Activated gamma-delta T cell (primary cell): Measurements from ENCODE around the gene BSCL2.
"Not testable (repeated sequence)": the region's sequence is repeated elsewhere in the genome, so short reads cannot be mapped to it uniquely, and the experiment has no call there.

ENCODE experiments used
- DNase-seq: peaks from one replicate; lab custom pipeline; 2025; lab: John Stamatoyannopoulos, UW

Gene BSCL2

DNA sequence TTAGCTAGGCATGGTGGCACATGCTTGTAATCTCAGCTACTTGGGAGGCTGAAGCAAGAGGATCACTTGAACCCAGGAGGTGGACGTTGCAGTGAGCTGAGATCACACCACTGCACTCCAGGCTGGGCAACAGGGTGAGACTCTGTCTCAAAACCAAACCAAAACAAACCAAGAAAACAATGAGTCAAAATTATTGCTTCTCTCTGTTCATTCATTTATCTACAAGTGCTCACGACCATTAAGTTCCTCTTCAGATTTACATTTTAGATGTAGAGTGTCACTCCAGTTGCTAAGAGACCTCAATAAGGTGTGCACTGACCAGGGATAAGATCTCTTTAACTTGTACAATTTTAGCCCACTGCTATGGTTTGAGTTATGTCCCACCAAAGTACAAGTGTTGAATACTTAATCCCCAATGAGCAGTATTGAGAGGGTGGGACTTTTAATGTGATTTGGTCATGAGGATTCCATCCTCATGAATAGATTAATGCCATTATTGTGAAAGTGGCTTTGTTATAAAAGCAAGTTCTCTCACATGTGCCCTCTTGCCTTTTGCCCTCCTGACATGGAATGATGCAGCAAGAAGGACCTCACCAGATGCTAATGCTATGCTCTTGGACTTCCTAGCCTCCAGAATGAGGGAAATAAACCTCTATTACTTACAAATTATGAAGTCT, 12.2 kb upstream of the BSCL2 start:
- DNase-seq = no peak

DNA sequence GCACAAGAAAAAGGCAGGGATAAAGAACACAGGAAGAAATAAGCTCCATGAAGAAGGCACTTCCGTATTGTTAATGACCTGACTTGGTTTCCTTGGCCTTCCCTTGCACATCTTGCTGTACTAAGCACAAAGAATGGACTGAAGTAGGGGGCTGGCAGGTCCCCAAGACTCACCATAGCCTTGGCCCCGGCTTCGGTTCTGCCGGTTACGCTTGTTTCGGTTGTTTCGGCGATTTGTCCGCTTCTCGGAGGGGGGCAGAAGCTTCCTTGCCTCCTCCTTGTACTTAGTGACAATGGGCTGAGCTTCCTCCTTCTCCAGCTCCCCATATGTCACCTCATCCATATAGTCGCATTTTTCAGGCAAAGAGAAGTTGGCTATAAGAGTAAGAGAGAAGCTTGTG, 9.6 kb upstream of the BSCL2 start:
- no peak for DNase-seq

DNA sequence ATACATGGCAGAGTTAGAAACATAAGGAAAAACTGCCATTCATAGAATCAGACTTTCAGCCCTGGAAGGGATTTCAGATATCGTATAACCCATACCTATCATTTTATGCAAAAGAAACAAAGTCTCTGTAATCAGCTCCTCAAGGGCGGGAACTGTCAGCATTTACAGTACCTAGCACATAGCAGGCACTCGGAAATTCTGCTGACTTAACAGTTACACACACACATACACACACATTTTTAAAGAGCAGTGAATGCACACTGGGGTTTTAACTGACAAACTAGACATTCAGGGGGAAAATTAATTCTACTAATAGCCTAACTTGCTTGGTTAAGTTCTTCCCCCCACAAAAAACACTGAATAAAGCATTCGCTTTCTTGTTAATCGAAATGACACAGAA, 9.0 kb upstream of the BSCL2 start:
- DNase-seq = no peak

DNA sequence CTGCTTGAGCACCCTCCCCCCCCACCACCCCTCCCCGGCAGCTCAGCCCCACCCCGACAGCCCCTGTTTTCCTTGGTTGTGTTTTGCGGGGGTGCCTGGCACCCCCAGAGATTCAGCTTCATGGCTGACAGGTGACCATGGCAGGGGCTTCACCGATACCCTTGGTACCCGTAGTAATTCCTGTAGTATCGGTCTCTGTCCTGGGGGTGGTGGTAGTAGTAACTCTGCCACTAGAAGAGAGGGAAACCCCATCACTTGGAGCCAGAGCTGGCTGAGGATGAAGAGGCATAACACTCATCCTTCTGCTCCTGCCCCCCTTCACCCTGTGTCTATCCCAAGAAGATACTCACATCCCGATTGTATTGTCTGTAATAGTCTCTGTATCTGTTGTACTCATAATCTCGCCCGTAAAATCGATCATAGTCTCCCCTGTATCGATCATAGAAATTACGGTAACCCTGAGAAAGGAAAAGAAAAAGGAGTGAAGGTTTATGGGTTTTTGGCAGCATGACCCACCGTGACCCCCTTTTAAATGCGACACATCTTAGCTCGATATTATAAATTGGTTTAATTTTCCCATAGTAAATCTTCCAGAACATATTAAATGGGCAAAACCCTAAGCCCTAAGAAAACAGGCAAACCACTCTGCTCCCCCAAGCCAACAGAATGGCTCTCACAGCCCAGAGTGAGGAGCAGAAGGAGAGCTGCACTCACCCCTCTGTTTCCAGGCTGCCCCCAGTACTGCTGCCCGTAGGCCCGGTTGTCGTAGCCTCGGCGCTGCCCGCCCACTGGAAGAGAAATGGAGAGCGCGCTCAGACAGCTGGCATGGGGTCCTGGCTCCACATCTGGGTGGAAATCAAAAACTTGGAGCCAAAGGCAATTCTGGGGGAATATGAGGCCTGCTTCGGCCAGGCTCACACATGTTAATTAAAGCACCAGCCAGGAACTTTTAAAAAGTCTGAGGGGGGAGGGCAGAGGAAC, 8.2 kb upstream of the BSCL2 start:
- no peak for DNase-seq

DNA sequence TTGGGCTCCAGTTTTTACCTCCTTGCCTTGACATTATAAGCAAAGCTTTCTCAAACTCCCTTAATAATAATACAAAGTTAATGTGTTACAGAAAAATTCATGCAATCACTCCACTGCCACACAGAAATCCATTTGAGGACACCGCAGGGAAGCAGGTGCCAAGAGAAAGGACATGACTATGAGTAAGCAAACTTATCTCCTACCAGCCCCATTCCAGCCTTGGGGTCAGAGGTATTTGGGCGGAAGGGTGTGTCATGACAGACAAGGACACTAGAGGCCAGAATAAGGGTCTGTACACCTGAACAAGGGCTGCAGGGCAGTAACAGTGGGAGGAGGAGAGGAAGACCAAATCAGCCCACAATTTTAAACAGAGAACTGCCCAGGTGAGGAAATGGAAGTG, 6.1 kb upstream of the BSCL2 start:
- no peak for DNase-seq

DNA sequence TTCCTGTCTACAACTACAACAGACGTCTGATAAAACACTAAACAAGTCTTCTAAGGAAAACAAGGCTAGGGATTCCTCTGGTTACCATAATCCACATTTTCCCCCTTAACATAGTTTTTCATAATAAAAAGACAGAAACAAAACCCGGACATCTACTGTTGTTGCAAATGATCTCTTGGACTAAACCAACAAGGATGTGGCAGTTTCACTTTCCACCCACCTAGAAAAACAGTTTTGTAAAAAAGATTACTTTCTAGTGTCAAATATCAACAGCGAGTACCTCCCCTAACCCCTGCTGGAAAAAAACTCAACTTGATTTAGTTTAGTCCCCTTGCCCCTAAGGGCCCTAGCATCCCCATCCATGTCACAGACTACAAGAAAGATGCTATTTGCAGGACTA, 5.6 kb upstream of the BSCL2 start:
- no peak for DNase-seq

DNA sequence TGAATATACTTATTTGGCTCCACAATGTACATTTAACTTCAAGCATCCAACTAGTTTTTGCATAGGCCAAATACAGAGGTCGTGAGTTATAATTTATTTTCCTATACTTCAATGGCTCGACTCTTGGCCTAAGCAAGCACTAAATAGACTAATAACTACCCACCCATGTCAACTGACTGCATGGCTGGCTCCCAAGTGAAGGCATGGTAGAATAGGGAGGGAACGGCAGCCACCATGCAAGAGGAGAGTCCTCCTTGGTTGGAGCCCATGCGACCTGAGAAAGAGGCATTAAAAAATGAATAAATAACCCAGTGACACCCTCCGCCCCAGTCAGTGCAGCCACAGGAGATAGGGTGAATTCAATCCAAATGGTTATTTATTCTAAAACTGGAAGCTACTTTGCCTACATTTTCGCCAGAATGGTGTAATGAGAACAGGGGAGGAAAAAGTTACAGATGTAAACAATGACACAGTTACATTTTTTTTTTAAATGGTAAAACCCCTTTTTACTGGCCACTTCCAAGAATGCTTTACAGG, 5.1 kb upstream of the BSCL2 start:
- DNase-seq = no peak

DNA sequence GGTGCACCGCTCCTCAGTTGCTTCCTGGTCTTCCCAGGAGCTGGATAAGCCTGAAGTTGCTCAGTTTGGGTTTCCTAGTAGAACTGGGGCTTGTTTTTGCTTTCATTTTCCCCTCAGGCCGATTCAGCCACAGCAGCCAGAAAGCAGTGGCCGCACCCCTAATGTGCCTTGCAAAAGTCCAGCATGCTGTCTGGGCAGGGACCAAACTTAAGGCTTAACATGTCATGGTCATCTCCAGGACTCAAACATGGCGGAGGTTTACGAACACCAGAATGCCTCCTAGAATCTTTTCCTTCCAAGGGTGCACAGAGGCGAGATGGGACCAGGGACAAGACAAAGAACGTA, 2.7 kb upstream of the BSCL2 start:
- no peak for DNase-seq

DNA sequence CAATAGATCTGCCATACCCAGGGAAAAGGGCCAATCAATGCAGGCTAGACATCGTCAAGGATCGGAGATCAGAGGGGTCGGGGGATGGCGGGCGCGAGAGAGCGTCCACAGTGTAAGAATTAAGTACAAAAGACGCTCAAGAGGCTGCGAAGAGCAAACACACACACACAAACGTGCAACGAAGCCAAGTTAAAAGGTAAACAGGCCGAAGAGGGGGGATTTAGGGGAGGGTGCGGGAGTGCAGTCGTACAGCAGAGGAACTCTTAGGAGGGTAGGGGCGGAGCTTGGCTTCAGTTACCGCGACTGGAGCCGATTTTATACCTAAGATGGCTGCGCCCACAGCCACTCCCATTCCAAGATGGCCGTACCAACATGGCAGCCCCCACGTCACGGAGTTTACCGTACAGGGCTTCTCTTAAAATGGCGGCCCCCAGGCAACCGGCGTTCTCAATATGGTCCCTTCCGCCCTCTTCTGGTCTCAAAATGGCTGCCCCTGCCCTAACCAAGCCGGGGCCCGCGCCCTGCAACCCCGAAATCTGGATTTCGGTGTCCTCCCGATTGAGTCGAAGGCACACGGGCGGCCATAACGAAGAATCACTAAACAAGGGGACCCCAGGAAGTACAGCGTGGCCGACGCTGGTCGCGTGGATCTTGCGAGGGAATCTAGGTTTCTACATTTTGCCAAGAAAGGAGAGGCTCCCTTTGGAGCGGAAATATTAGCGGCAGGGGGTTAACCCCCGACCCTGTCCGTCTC, 2.2 kb upstream of the BSCL2 start:
- DNase-seq = peak; percentile 65

DNA sequence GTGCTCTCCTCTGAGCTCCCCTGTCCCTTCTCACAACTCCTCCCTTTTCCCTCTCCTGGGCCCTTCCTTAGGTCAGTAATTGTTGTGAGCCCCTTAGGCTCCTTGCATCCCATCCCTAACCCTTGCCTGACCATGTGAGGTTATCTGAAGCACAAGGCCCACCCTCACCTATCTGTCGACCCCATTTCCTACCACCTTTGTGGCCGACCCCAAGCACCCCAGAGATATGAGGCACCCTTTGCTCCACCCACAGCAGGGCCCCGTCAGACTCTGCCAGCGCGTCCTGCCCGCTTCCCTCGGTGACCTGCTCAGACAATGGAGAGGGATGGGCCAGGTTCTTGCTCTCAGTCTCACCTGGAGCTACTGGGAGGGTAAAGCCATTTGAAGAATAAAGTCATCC, 1.6 kb upstream of the BSCL2 start:
- DNase-seq = no peak

DNA sequence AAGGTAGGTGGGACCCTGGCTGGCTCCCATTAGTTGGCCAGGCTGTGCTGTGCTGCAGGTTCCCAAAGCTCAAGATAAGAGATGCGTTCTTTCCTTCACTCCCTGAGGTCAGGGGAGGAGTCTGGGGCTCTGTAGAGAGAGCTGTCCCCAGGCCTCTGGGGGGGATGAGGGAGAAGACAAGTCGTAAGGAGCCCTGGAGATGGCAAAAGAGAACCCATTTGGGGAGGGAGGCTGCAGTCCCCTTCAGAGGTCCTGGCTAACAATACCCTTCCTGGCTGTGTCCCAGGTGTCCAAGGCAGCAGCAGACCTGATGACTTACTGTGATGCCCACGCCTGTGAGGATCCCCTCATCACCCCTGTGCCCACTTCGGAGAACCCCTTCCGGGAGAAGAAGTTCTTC, 1.2 kb upstream of the BSCL2 start:
- DNase-seq = no peak

DNA sequence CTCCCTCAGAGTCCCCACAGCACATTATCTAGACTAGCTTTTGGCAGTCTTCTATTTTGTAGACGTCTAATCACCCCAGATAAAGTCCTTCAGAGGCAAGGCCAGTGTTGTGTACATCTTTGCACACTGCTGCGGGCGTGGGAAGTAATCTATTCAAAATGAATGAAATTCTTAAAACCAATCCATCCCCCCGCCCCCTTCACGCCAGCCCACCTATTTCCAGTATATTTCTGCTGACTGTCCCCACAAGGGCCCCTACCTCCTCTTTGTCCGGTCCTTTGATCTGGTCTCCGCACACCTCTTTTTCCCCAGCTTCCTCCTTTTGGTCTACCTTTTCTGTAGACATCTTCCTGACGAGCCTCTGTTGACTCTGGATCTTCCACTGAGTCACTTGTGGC, 375 bp downstream of the BSCL2 start:
- no peak for DNase-seq

DNA sequence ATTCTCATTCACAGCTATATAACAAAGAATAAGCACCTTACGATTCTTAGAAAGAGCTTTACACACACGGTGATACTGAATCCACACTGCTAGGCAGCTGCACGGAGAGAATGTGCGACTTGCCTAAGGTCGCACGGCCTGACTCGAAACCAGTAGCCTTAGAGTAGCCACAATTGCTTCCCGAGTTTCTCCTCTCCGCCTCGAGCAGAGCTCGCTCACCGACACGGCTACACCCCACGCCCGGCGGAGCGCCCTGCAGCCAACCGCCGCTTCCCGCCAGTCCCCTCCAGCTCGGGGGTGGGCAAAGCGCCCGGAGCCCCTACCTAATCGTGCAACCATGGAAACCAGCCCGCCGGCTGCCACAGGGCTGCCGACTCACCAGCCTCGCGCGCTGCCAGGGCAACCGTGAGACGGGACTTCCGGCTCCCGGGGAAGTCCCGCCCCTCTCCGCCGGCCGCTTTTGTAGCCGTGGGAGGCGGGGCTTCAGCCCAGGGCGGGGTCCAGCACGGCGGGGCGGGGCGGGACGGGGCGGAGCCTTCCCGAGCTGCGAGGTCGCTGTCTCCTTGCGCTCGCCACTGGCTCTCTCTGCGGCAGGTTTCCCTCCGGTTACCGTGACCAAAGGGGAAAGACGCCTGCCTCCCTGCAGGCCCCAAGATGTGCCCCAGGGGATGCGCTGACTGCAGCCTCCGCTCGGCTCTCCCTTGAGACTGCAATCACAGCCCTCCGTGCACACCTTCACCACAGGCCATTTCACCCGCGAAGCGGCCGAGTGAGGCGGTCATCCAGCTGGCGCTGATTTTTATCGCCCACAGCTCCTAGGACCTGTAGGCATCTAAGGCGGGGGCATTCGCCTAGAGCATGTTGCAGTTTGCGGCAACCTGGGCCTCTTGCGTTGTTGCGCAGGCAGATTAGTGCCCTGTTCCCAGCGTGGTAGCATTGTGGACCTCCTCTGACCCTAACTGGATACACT, 1.1 kb downstream of the BSCL2 start:
- DNase-seq = peak; percentile 97

DNA sequence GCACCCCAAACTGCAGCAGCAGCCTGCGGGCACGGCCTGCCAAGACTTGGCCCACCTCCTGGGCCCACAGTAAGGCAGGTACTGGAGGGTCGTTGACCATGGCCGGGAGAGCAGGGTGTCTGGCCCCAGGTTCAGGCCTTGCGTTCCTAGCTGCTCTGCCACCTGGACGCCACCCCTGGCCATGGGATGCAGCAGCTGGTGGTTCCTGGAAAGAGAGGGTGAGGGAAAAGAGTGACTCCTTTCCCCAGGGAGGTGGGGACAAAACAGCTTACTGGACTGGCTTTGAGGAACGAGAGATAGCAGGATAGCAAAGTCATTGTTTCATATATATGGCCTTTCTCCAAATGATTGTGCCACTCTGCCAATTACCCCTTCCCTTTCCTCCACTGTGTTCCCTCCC, 1.8 kb downstream of the BSCL2 start:
- no peak for DNase-seq

DNA sequence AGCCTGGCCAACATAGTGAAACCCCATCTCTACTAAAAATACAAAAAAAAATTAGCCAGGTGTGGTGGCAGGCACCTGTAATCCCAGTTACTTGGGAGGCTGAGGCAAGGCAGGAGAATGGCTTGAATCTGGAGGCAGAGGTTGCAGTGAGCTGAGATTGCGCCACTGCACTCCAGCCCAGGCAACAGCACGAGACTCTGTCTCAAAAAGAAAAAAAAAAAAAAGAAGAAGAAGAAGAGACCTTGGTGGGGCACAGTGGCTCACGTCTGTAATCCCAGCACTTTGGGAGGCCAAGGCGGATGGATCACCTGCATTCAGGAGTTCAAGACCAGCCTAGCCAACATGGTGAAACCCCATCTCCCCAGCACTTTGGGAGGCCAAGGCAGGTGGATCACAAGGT, 3.3 kb downstream of the BSCL2 start:
- not testable (repeated sequence) for DNase-seq

DNA sequence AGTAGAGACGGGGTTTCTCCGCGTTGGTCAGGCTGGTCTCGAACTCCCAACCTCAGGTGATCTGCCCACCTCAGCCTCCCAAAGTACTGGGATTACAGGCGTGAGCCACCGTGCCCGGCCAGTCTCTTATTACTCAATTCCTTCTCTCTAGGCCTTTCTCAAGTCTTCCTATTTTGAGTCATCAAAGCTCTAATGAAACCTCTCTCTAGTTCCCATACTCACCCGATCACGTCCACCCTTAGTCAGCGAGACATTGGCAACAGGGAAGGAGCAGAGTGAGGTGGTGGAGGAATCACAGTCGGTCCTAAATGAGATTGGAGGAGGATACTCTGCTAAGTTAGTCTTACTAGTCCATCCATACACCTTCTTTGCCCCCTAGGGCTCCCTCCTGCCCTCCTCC, 5.0 kb downstream of the BSCL2 start:
- no peak for DNase-seq

DNA sequence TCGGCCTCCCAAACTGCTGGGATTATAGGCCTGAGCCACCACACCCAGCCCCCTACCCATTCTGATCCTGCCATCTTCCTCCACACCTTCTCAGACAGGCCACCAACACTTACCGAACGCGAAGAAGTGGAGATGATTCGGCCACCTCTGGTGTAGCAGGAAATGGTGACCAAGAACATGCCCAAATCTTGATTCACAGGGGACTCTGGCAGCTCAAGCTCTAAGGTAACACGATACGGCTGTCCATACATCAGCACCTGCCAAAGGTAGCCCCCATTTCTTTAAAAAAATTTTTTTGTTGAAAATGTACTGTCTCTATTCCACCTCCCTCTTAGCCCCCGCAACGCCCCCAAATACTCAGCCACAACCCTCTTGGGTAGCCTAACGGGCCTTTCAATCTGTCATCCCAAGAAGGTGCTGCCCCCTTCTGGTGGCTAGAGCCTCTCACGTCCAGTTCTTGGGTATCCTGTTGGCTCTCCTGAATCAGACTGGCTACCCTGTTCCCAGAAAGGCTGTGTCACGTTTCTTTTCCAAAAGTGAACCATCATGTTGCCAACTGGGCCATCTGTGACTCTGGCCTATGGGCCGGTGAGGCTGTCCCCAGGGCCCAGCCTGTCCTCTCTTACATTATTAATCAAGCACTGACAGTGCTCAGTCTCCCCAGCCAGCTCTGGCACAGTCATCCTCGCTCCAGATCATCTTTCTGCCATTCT, 12.6 kb downstream of the BSCL2 start:
- no peak for DNase-seq

DNA sequence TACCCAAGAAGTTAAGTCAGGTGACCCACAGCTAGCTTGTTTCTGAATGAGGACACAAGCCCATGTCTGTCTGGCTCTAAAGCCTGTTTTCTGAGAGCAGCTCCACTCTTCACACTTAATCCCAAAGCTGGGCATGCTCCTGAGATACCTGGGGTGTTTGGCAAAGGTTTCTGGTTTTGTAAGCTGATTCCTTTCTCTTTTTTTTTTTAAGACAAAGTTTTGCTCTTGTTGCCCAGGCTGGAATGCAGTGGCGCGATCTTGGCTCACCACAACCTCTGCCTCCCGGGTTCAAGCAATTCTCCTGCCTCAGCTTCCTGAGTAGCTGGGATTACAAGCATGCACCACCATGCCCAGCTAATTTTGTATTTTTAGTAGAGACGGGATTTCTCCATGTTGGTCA, 13.6 kb downstream of the BSCL2 start:
- DNase-seq = not testable (repeated sequence)

DNA sequence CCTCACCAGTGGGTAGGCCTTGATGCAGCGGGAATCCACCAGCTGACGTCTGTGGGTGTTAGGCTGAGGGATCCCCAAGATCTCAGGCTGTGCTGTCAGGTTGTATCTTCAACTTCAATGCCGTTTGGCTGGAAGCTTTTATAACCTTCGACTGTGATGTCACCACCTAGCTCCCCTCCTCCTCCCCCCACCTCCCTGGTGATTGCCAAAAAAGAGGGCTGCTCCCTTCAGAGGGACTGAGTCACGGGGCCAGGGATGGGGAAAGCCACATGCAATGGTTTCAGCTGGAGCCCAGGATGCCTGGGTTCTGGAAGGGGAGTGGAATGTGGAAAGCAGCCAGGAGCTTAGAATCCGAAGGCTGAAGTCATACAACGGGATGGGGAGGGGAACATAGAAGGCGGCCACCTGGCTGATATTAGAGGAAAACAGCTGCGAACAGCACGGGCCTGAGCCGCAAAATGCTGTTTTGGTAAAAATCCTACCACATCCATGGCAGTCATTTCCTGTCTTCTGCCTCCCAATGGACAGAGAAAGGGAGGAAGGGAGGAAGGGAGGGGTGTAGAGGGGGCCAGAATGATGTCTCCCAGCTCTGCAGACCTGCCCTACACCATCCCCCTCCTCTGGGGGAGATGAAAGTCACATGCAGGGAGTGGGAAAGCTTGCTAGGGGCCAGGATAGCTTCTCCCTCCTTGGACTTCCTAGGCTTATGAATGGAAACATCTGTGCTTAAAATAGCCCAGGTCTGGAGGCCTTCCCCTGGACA, 17.6 kb downstream of the BSCL2 start, which contains the start of gene LRRN4CL:
TSS of gene LRRN4CL (minus strand) at position 110 of the 763 bp plus-strand sequence. CDS start 1,022 bp downstream, outside the sequence.
- DNase-seq = no peak

DNA sequence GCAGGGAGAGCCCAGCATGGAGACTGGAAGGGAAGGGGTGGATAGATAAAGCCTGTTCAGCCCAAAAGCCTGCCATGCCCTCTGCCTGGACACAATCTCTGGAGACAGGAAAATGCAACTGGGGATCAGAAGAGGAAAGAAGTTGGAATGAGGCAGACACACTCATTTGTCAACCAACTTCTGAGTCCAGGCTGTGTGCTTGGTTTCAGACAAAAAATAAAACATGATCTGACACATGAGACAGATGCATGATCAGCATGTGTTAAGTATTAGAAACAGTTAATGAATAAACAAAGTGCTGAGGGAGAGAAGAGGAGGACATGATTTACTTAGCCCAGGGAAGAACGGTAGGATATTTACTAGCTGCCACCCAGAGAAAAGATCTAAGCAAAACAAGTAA, 18.7 kb downstream of the BSCL2 start:
- no peak for DNase-seq
